GM23338 (cell line): ENCODE data around the gene CEP131. TPM values are rescaled to one million over a fixed set of nuclear protein-coding genes. Genes with fewer than 3 reads are reported as not detected.

Source experiments
- ATAC-seq: fragments of 200-7000 bp; cut with Tn5 transposase; 3 replicates; pipeline ENCODE4 v1.9.1; 2020
- DNase-seq: peaks from one replicate; pipeline ENCODE4 v3.0.0-alpha.2; 2015; ENCODE audit warnings: low spot score
- H2AFZ ChIP-seq: fragments of 200-600 bp; sonication (generic); 2 replicates; pipeline ENCODE4 v1.8.0; 2016; ENCODE audit warnings: antibody characterized with exemption, mild to moderate bottlenecking, moderate library complexity
- H3F3A ChIP-seq: fragments of 200-600 bp; sonication (generic); replicated peaks from 2 replicates; pipeline ENCODE4 v1.8.0; 2017; ENCODE audit warnings: antibody characterized with exemption, mixed run types, low read depth
- H3K27ac ChIP-seq: fragments of 200-600 bp; sonication (generic); 2 replicates; pipeline ENCODE4 v1.6.1; 2016; ENCODE audit warnings: low read depth
- H3K27me3 ChIP-seq: fragments of 200-600 bp; sonication (generic); 2 replicates; pipeline ENCODE4 v1.8.0; 2016; ENCODE audit warnings: mild to moderate bottlenecking, mixed run types, moderate library complexity; ENCODE audit not compliant: insufficient read depth
- H3K36me3 ChIP-seq: fragments of 200-600 bp; sonication (generic); 2 replicates; pipeline ENCODE4 v1.8.0; 2016; ENCODE audit warnings: mild to moderate bottlenecking; ENCODE audit not compliant: insufficient read depth
- H3K4me1 ChIP-seq: fragments of 200-600 bp; sonication (generic); 2 replicates; pipeline ENCODE4 v1.8.0; 2016; ENCODE audit warnings: mild to moderate bottlenecking, moderate library complexity; ENCODE audit not compliant: insufficient read depth
- H3K4me2 ChIP-seq: fragments of 200-600 bp; sonication (generic); 2 replicates; pipeline ENCODE4 v1.7.1; 2017; ENCODE audit warnings: mixed run types
- H3K4me3 ChIP-seq: fragments of 200-600 bp; sonication (generic); 2 replicates; pipeline ENCODE4 v1.6.1; 2016; ENCODE audit warnings: mixed run types
- H3K79me2 ChIP-seq: fragments of 200-600 bp; sonication (generic); replicated peaks from 2 replicates; pipeline ENCODE4 v1.8.0; 2017; ENCODE audit warnings: mild to moderate bottlenecking; ENCODE audit not compliant: insufficient read depth
- H3K9me2 ChIP-seq: fragments of 200-600 bp; sonication (generic); 2 replicates; pipeline ENCODE4 v1.8.0; 2017; ENCODE audit not compliant: insufficient read depth
- H4K20me1 ChIP-seq: fragments of 200-600 bp; sonication (generic); replicated peaks from 2 replicates; pipeline ENCODE4 v1.8.0; 2017; ENCODE audit warnings: mild to moderate bottlenecking; ENCODE audit not compliant: insufficient read depth
- H3K27ac Mint-ChIP-seq: 2 replicates; pipeline ENCODE4 v1.8.0; 2020; ENCODE audit warnings: inconsistent platforms, mild to moderate bottlenecking, moderate library complexity, mixed read lengths
- H3K27me3 Mint-ChIP-seq: 3 replicates; pipeline ENCODE4 v1.8.0; 2022; ENCODE audit warnings: low read depth, mild to moderate bottlenecking, moderate library complexity, mixed read lengths, inconsistent platforms; ENCODE audit not compliant: insufficient read depth, poor library complexity
- H3K36me3 Mint-ChIP-seq: 3 replicates; pipeline ENCODE4 v1.8.0; 2021; ENCODE audit warnings: low read depth, mild to moderate bottlenecking, inconsistent platforms, moderate library complexity, mixed read lengths
- H3K4me1 Mint-ChIP-seq: 3 replicates; pipeline ENCODE4 v1.8.0; 2020; ENCODE audit warnings: mild to moderate bottlenecking, inconsistent platforms, mixed read lengths
- H3K4me3 Mint-ChIP-seq: 3 replicates; pipeline ENCODE4 v1.8.0; 2021; ENCODE audit warnings: moderate library complexity, mild to moderate bottlenecking, inconsistent platforms, mixed read lengths
- H3K9me3 Mint-ChIP-seq: 3 replicates; pipeline ENCODE4 v1.8.0; 2020; ENCODE audit warnings: moderate library complexity, mild to moderate bottlenecking, inconsistent platforms, mixed read lengths
- CREB1 ChIP-seq: fragments of 250-450 bp; sonication (Bioruptor Pico); IDR thresholded peaks from 2 replicates; pipeline ENCODE4 v1.5.0; 2020; ENCODE audit warnings: low read depth, mild to moderate bottlenecking, moderate library complexity
- EZH2 ChIP-seq: fragments of 200-600 bp; sonication (generic); IDR thresholded peaks from one replicate; pipeline ENCODE4 v1.8.0; 2017; ENCODE audit warnings: antibody characterized with exemption, mild to moderate bottlenecking, low read depth; ENCODE audit not compliant: unreplicated experiment
- EZH2phosphoT487 ChIP-seq: fragments of 200-600 bp; sonication (generic); IDR thresholded peaks from one replicate; pipeline ENCODE4 v1.8.1; 2018; ENCODE audit warnings: antibody characterized with exemption; ENCODE audit not compliant: unreplicated experiment
- JUNB ChIP-seq: IDR thresholded peaks from one replicate; pipeline ENCODE4 v1.6.1; 2016; ENCODE audit warnings: antibody characterized with exemption; ENCODE audit not compliant: unreplicated experiment
- NANOG ChIP-seq: IDR thresholded peaks from 2 replicates; pipeline ENCODE4 v1.6.1; 2016; ENCODE audit warnings: antibody characterized with exemption, borderline replicate concordance
- POLR2AphosphoS5 ChIP-seq: IDR thresholded peaks from 2 replicates; pipeline ENCODE4 v1.6.1; 2016; ENCODE audit warnings: antibody characterized with exemption, low read depth
- STAT1 ChIP-seq: IDR thresholded peaks from one replicate; pipeline ENCODE4 v1.6.1; 2016; ENCODE audit warnings: antibody characterized with exemption; ENCODE audit not compliant: unreplicated experiment
- ZNF114 ChIP-seq: fragments of 250-450 bp; sonication (Bioruptor Pico); IDR thresholded peaks from 2 replicates; pipeline ENCODE4 v1.5.0; 2020; ENCODE audit warnings: mild to moderate bottlenecking, moderate library complexity
- ZNF331 ChIP-seq: fragments of 250-450 bp; sonication (Bioruptor Pico); IDR thresholded peaks from 2 replicates; pipeline ENCODE4 v1.5.0; 2020; ENCODE audit warnings: low read depth, mild to moderate bottlenecking, moderate library complexity
- polyA plus RNA-seq: library from polyadenylated mRNA; unstranded; fragments of >200 nt; fragmentation: Nextera tagmentation; extraction: Ambion mirVana; gene quantifications from 2 replicates; pipeline ENCODE4 v1.2.1, GENCODE V29; 2016
- total RNA-seq: library from RNA; depleted of rRNA; stranded (reverse); fragments of >200 nt; shearing (Covaris generic); gene quantifications from 2 replicates; pipeline ENCODE4 v1.2.3, GENCODE V29; 2014
- TF ChIP-seq, protein P1 (sequence below): IDR thresholded peaks from one replicate; pipeline ENCODE4 v1.6.1; 2018; ENCODE audit warnings: antibody characterized with exemption; ENCODE audit not compliant: unreplicated experiment
- TF ChIP-seq, protein P2 (sequence below), 2 experiments: fragments of 200-600 bp in 1 of 2; sonication (generic) in 1 of 2; conservative IDR thresholded peaks; 2 replicates each; pipeline versions ENCODE4 v1.5.1 to v1.6.1; 2016 to 2017; ENCODE audit warnings: antibody characterized with exemption in 2 of 2, low read depth in 2 of 2, mild to moderate bottlenecking in 2 of 2, moderate library complexity in 1 of 2
- TF ChIP-seq, protein P3 (sequence below): fragments of 250-450 bp; sonication (Bioruptor Pico); IDR thresholded peaks from 2 replicates; pipeline ENCODE4 v1.5.0; 2020; ENCODE audit warnings: mild to moderate bottlenecking, moderate library complexity
- TF ChIP-seq, protein P4 (sequence below): IDR thresholded peaks from 2 replicates; pipeline ENCODE4 v1.6.1; 2016; ENCODE audit warnings: antibody characterized with exemption

Gene CEP131
- total and polyA plus RNA-seq, 2 experiments from 2014 or later, result 26.8 to 35.5 TPM

DNA sequence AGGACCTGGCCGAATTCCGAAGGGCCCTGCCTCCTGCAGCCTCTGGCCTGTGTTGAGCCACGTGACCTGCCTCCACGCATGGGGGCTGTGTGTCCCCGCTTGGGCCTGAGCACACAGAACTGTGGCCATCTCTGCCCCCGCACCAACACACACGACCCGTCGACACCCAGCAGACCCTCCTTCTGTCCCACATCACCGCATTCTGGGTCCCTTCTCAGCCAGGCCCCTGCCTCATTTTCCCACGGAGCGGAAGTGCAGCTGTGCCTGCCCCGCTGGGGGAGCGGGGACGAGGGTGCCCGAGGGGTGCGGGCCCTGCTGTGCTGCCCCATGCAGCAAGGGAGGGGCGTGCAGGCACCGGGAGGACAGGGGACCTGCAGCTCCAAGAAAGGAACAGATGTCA is 34.8 kb upstream of the CEP131 start:
- H3K4me1 ChIP-seq, result peaks cover 3% of the 10 kb centered on the region; the same call in 1 of the 2 replicates
- no peaks in the 10 kb centered on the region; the same call in 1 of the 2 replicates for H4K20me1 ChIP-seq
- Mint-ChIP-seq H3K4me3 (no peak overlapping the region), H3K27ac (no peak overlapping the region), H3K9me3 (no peaks in the 10 kb centered on the region), H3K4me1 (peaks cover 13% of the 10 kb centered on the region), H3K36me3 (no peaks in the 10 kb centered on the region; the same call in 2 of the 3 replicates), H3K27me3 (peaks cover 18% of the 10 kb centered on the region)
- DNase-seq, result no peak
- H2AFZ ChIP-seq, result no peak overlapping the region
- H3K79me2 ChIP-seq, result no peaks in the 10 kb centered on the region
- H3K4me2 ChIP-seq, result no peak overlapping the region
- no peak overlapping the region for H3K4me3 ChIP-seq
- TF ChIP-seq STAT1 (no peak), EZH2phosphoT487 (no peak), ZNF114 (CRISPR knock-in tag) (no peak), ZNF331 (no peak), POLR2AphosphoS5 (no peak), NANOG (no peak), JUNB (no peak), EZH2 (no peak), CREB1 (CRISPR knock-in tag) (no peak)
- TF ChIP-seq, protein P1, sequence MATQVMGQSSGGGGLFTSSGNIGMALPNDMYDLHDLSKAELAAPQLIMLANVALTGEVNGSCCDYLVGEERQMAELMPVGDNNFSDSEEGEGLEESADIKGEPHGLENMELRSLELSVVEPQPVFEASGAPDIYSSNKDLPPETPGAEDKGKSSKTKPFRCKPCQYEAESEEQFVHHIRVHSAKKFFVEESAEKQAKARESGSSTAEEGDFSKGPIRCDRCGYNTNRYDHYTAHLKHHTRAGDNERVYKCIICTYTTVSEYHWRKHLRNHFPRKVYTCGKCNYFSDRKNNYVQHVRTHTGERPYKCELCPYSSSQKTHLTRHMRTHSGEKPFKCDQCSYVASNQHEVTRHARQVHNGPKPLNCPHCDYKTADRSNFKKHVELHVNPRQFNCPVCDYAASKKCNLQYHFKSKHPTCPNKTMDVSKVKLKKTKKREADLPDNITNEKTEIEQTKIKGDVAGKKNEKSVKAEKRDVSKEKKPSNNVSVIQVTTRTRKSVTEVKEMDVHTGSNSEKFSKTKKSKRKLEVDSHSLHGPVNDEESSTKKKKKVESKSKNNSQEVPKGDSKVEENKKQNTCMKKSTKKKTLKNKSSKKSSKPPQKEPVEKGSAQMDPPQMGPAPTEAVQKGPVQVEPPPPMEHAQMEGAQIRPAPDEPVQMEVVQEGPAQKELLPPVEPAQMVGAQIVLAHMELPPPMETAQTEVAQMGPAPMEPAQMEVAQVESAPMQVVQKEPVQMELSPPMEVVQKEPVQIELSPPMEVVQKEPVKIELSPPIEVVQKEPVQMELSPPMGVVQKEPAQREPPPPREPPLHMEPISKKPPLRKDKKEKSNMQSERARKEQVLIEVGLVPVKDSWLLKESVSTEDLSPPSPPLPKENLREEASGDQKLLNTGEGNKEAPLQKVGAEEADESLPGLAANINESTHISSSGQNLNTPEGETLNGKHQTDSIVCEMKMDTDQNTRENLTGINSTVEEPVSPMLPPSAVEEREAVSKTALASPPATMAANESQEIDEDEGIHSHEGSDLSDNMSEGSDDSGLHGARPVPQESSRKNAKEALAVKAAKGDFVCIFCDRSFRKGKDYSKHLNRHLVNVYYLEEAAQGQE, result no peak
- TF ChIP-seq, protein P2, sequence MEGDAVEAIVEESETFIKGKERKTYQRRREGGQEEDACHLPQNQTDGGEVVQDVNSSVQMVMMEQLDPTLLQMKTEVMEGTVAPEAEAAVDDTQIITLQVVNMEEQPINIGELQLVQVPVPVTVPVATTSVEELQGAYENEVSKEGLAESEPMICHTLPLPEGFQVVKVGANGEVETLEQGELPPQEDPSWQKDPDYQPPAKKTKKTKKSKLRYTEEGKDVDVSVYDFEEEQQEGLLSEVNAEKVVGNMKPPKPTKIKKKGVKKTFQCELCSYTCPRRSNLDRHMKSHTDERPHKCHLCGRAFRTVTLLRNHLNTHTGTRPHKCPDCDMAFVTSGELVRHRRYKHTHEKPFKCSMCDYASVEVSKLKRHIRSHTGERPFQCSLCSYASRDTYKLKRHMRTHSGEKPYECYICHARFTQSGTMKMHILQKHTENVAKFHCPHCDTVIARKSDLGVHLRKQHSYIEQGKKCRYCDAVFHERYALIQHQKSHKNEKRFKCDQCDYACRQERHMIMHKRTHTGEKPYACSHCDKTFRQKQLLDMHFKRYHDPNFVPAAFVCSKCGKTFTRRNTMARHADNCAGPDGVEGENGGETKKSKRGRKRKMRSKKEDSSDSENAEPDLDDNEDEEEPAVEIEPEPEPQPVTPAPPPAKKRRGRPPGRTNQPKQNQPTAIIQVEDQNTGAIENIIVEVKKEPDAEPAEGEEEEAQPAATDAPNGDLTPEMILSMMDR (conservative IDR thresholded peaks at IDR 0.05; ENCODE audit: low read depth in 2 of 2), result no peak
- TF ChIP-seq, protein P3, sequence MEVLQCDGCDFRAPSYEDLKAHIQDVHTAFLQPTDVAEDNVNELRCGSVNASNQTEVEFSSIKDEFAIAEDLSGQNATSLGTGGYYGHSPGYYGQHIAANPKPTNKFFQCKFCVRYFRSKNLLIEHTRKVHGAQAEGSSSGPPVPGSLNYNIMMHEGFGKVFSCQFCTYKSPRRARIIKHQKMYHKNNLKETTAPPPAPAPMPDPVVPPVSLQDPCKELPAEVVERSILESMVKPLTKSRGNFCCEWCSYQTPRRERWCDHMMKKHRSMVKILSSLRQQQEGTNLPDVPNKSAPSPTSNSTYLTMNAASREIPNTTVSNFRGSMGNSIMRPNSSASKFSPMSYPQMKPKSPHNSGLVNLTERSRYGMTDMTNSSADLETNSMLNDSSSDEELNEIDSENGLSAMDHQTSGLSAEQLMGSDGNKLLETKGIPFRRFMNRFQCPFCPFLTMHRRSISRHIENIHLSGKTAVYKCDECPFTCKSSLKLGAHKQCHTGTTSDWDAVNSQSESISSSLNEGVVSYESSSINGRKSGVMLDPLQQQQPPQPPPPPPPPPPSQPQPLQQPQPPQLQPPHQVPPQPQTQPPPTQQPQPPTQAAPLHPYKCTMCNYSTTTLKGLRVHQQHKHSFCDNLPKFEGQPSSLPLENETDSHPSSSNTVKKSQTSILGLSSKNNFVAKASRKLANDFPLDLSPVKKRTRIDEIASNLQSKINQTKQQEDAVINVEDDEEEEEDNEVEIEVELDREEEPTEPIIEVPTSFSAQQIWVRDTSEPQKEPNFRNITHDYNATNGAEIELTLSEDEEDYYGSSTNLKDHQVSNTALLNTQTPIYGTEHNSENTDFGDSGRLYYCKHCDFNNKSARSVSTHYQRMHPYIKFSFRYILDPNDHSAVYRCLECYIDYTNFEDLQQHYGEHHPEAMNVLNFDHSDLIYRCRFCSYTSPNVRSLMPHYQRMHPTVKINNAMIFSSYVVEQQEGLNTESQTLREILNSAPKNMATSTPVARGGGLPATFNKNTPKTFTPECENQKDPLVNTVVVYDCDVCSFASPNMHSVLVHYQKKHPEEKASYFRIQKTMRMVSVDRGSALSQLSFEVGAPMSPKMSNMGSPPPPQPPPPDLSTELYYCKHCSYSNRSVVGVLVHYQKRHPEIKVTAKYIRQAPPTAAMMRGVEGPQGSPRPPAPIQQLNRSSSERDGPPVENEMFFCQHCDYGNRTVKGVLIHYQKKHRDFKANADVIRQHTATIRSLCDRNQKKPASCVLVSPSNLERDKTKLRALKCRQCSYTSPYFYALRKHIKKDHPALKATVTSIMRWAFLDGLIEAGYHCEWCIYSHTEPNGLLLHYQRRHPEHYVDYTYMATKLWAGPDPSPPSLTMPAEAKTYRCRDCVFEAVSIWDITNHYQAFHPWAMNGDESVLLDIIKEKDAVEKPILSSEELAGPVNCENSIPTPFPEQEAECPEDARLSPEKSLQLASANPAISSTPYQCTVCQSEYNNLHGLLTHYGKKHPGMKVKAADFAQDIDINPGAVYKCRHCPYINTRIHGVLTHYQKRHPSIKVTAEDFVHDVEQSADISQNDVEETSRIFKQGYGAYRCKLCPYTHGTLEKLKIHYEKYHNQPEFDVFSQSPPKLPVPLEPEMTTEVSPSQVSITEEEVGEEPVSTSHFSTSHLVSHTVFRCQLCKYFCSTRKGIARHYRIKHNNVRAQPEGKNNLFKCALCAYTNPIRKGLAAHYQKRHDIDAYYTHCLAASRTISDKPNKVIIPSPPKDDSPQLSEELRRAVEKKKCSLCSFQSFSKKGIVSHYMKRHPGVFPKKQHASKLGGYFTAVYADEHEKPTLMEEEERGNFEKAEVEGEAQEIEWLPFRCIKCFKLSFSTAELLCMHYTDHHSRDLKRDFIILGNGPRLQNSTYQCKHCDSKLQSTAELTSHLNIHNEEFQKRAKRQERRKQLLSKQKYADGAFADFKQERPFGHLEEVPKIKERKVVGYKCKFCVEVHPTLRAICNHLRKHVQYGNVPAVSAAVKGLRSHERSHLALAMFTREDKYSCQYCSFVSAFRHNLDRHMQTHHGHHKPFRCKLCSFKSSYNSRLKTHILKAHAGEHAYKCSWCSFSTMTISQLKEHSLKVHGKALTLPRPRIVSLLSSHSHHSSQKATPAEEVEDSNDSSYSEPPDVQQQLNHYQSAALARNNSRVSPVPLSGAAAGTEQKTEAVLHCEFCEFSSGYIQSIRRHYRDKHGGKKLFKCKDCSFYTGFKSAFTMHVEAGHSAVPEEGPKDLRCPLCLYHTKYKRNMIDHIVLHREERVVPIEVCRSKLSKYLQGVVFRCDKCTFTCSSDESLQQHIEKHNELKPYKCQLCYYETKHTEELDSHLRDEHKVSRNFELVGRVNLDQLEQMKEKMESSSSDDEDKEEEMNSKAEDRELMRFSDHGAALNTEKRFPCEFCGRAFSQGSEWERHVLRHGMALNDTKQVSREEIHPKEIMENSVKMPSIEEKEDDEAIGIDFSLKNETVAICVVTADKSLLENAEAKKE (CRISPR knock-in tag), result no peak
- TF ChIP-seq, protein P4, sequence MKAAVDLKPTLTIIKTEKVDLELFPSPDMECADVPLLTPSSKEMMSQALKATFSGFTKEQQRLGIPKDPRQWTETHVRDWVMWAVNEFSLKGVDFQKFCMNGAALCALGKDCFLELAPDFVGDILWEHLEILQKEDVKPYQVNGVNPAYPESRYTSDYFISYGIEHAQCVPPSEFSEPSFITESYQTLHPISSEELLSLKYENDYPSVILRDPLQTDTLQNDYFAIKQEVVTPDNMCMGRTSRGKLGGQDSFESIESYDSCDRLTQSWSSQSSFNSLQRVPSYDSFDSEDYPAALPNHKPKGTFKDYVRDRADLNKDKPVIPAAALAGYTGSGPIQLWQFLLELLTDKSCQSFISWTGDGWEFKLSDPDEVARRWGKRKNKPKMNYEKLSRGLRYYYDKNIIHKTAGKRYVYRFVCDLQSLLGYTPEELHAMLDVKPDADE, result no peak
- H3K27ac ChIP-seq, result no peak overlapping the region
- H3K9me2 ChIP-seq, result peaks cover 5% of the 10 kb centered on the region
- no peak for ATAC-seq
- no peaks in the 10 kb centered on the region for H3K27me3 ChIP-seq
- H3K36me3 ChIP-seq, result no peaks in the 10 kb centered on the region
- H3F3A ChIP-seq, result peaks cover 2% of the 10 kb centered on the region; the same call in 1 of the 2 replicates
